ENCODE results near the gene RAMACL.
"Not testable (repeated sequence)": the region's sequence is repeated elsewhere in the genome, so short reads cannot be mapped to it uniquely, and the experiment has no call there.

RAMACL gene

GRCh38 chr6:166586424-166587156, at the start of gene RAMACL:
RAMACL (minus strand) TSS chr6:166586678; CDS start chr6:166586477, 201 bp downstream.
- DNase-seq (ENCODE audit: low read depth), result no peak

- no peak for DNase-seq (ENCODE audit: low read depth)
Observed at GRCh38 chr6:166635013-166635970, 48.8 kb upstream of the RAMACL start.

GRCh38 chr6:166634581-166634980, 48.1 kb upstream of the RAMACL start:
- DNase-seq (ENCODE audit: low read depth), result not testable (repeated sequence)

DNA sequence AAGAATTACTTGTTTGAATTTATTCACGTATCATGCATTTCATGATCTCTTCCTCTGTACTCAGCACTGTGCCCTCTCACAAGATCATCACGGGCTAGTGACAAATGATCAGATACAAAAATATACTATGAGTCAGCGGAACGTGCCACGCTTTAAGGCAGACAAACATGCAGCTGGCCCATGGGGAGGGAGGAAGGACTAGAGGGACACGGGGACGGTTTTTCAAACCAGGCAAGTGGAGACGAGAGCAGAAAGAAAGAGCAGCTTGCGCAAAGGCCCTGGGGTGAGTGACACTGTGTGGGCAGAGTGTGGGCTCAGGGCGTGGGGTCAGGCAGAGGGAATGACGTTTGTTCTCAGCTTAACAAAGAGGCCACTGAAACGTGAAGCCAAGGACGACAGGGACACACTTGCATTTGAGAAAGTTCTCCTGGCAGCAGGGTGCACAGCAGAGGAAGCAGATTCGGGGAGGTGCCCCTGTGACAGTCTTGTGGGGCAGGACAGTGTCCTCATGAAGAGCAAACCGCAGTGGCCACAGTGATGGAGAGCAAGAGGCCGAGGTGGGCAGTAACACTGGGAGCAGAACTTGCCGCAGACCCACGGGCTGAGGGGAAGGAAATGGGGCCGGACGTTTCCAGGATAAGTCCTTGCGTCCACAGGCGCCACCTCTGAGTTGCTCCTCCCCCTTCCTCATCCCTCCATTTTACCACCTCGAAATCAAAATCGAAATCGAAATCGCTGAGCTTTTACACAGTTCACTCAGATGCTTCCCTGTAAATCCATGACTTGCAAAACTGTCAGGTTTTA, 47.5 kb upstream of the RAMACL start:
- peak; percentile 50 for DNase-seq (ENCODE audit: low read depth)

GRCh38 chr6:166632731-166633130, 46.3 kb upstream of the RAMACL start:
- DNase-seq (ENCODE audit: low read depth), result no peak

GRCh38 chr6:166630462-166630861, 44.0 kb upstream of the RAMACL start:
- DNase-seq (ENCODE audit: low read depth), result peak; percentile 32

- peak; percentile 64 for DNase-seq (ENCODE audit: low read depth)
Observed at GRCh38 chr6:166629628-166630027, 43.1 kb upstream of the RAMACL start.

GRCh38 chr6:166627875-166628801, 41.7 kb upstream of the RAMACL start:
- peak; percentile 62 for DNase-seq (ENCODE audit: low read depth)

- peak; percentile 100 for DNase-seq (ENCODE audit: low read depth)
Observed at GRCh38 chr6:166627033-166627874, 40.8 kb upstream of the RAMACL start, which contains the start of gene RPS6KA2. RPS6KA2 (minus strand) TSS chr6:166627251; CDS start chr6:166627019, 232 bp downstream.

DNA sequence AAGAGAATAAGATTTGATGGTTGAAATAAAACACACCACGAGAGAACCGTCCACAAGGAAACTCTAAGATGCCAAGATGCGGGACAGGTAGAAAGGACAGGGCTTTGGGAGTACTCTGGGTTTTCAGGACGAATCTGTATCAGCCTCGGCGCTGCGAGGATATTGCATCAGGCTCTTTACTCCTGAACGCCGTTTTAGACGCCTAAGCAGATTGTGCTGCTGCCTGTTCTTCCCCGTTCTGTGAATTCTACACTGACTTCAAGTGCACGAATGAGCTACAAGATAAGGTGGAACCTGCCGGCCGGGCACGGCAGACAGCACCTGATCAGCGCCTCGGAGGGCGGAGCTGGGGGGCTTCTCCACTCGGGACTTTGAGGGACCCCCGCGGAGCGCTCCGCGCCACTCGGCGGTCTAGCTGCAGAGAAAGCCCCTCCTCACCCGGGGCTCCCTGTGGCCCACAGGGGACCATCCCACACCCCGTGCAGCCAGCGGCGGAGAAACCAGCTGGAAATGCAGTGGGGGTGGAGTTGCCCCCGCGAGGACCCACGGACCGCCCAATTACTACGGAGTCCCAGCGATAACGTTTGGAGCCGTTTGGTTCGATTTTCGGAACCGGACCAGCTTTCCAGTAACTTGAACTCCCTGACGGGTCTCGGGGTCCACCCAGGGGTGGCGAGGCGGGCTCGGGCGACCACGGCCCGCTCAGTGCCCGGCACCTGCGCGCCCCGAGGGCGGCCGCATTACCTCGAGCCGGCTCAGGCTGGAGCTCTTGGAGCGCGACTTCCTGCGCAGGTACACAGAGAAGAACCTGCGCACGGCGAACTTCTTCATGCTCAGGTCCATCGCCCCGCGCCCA, 39.9 kb upstream of the RAMACL start:
- peak; percentile 51 for DNase-seq (ENCODE audit: low read depth)

DNA sequence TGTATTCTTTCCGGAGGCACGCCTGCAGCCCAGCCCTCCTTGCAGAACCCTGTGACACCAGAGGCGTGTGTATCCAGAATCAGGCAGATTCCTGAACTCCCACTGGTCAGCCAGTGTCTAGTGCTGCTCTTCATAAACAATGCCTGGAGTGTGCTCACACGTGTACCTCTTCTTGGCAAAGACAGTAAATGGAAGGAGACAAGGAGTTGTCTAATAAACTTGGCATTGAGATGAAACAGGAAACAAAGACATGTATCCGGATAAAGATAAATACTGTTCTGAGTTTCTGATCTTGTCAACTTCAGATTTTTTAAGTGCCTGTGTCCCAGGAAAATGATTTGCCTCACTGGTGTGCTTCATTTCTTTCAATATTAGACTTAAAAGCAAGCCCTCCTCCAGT, 38.9 kb upstream of the RAMACL start:
- peak; percentile 24 for DNase-seq (ENCODE audit: low read depth)

DNA sequence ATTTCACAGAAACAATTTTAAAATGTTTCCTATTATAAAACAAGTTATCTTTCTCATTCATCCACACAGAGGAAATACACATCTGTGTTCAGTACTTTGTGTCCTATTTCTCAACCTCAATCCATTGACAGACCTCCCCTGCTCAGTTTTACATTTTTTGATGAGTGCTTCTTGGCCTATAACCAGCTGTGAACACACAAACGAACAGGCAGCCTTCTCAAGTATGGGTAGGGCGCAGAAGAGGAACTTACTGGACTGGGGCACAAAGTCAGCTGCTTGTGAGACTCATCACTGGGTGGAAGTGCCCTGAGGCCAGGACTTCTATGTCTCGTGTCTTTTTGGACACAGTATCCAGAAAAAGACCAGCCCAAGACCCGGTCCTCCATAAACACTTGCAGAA, 37.8 kb upstream of the RAMACL start:
- peak; percentile 73 for DNase-seq (ENCODE audit: low read depth)

DNA sequence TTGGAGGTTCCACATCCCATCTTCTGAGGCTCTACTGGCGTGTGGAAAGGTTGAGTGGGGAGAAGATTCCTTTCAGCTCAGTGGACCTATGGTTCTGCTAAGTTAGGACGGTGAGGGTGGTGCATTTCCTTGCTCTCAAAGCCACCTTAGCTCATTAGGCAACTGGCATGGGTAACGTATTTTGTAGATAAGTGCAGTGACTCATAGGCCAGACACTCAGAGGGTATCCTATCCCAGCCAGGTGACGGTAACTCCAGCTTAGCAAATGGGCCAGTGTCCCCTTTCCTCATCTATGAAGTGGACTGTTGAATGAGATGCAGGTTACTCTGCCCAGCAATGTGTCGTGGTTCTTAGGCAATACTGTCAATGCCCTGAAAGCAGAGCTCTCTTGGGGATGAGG, 36.8 kb upstream of the RAMACL start:
- DNase-seq (ENCODE audit: low read depth), result no peak

DNA sequence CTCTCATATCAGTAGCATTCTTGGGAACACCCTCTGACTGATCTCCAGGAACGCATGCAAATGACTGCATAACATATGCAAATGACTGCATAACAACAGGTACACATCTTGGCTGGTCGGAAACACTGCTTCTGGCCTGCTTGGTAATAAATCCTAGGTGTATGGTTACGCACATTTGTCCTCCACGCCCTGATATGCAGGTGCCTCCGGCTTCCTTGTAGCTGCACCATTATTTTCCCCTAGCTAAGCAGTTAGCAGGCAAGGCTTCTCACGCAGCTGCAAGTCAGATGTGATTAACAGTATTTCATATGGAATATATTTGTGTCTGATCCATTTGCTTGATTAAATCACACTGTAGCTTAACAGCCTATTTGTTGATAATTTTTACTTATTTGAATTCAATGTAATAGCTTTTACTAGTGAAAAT, 34.6 kb upstream of the RAMACL start:
- DNase-seq (ENCODE audit: low read depth), result no peak

DNA sequence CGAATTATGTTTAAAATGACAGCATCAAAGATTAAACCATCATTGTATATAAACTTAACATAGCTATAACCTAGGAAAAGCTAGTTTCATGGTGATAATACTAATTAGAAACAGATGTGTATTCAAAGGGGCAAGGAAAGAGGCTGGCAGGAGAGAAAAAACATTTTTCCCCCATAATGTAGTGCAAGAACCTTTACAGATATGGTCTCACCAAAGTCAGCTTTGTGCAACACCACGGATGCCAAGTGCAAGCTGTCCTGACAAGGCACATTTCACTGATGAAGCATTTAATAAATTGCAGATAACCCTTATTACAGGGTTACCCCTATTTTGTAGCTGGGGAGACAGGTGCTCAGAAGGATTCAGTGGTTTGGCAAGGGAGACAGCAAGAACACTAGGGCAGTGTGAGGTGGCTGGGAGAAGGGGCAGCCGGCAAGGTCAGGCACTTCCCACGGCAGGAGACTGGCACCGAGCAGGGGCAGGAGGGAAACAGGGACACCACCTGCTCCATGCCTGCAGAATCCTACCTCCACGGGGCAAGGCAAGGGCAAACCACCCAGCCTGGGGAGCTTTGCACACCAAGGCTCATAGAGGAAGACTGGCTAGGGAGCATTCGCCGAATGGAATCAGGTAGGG, 34.1 kb upstream of the RAMACL start:
- no peak for DNase-seq (ENCODE audit: low read depth)

GRCh38 chr6:166619912-166620311, 33.4 kb upstream of the RAMACL start:
- DNase-seq (ENCODE audit: low read depth), result peak; percentile 98

DNA sequence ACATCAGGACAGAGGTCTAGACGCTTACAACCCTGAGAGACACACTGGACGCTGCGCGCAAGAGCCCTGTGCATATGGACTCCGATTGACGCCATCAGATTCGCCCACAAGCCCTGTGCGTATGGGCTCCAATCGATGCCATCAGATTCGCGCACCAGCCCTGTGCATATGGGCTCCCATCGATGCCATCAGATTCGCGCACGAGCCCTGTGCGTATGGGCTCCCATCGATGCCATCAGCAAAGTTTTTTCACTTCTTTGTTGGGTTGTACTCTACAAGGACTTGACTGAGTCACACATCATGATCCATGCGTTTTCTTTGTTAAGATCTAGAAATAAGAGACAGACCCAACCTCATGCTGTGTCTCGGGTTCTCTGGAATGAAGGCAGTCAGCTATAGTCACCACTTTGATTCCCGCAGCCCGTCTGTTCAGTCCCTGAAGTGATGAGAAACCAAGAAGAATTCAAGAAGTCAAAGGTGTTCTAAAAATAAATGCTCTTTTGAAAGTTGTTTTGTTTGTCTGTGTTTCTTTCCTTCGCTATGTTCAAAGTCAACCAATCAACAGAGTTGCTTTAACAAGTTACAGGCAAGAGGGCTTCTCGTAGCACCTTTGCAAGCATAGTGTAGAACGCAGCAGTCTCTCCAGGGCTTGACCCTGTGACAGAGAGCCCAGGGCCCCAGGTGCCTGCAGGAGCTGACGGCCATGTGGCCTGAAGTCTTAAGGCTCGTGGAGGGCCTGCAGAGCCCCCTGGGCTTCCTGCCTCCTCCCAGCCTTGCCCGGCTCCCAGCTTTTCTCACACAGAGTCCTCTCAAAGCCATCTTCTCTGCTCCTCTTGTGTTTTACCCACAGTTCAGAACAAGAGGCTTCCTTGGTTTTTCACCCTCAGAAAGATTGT, 32.6 kb upstream of the RAMACL start:
- DNase-seq (ENCODE audit: low read depth), result peak; percentile 89

All from EH (cell line).